HG03558 (cell line): ENCODE data around the gene PCSK4.

Source experiments
- ATAC-seq: cut with Tn5 transposase; IDR thresholded peaks from one replicate; pipeline ENCODE4 v1.9.1; 2021; ENCODE audit warnings: moderate number of reproducible peaks; ENCODE audit not compliant: unreplicated experiment; ENCODE audit errors: extremely low read depth

PCSK4 gene

DNA sequence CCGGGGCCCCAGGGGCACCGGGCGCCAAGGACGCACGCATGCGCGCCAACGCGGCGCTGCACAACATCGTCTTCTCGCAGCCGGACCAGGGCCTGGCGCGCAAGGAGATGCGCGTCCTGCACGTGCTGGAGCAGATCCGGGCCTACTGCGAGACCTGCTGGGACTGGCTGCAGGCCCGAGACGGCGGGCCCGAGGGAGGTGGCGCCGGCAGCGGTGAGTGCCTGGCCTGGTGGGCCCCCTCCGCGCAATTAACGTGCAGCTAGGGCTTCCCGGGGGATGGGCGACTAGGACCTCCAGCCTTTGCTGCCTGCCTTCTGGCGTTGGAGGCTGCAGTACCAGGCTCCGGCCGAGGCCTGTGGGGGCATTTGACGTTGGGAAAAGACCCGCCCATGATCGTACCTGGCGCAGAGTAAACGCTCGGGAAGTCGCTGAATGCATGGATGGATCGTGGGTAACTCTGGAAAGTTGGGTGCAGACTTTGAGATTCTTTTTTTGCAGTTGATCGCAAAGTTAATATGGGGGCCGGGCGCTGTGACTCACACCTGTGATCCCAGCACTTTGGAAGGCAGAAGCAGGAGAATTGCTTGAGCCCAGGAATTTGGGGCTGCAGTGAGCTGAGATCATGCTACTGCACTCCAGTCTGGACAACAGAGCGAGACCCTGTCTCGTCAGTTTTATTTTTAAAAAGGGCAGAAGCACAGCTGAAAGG is 33.0 kb downstream of the PCSK4 start:
- ATAC-seq = no peak

GRCh38 chr19:1456121-1456900 is 33.8 kb downstream of the PCSK4 start:
- ATAC-seq = no peak

DNA sequence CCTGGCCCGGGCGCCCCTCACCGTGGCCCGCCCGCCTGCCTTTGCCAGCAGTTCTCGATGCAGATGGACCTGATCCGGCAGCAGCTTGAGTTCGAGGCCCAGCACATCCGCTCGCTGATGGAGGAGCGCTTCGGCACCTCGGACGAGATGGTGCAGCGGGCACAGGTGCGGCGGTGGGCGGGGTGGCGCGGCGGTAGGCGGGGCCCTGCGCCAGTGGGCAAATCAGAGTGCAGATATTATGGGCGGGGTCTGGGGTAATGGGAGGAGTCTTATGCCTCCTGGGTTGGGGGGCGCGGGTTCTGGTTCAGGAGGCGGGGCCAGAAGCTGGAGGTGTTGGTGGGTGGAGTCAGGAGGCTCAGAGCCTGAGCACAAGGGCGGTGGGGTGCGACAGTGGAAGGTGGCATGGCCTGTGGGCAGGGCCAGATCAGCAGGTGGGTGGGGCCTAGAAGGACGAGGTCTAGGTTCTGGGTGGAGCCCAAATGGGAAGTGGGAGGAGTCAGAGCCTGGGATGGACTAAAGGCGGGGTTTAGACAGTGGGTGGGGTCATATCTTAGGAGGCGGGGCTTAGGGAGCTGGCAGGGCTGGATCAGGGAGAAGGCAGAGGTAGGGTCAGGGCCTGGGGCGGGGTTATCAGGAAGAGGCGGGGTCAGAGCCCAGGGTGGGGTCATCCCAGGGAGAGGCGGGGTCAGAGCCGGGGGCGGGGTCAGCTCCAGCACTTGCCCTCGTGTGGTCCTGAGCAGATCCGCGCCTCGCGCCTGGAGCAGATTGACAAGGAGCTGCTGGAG is 34.6 kb downstream of the PCSK4 start:
- ATAC-seq = no peak

- no peak for ATAC-seq
Observed at GRCh38 chr19:1455002-1455335, 35.2 kb downstream of the PCSK4 start.

GRCh38 chr19:1453525-1454364 is 36.4 kb downstream of the PCSK4 start:
- ATAC-seq = no peak

DNA sequence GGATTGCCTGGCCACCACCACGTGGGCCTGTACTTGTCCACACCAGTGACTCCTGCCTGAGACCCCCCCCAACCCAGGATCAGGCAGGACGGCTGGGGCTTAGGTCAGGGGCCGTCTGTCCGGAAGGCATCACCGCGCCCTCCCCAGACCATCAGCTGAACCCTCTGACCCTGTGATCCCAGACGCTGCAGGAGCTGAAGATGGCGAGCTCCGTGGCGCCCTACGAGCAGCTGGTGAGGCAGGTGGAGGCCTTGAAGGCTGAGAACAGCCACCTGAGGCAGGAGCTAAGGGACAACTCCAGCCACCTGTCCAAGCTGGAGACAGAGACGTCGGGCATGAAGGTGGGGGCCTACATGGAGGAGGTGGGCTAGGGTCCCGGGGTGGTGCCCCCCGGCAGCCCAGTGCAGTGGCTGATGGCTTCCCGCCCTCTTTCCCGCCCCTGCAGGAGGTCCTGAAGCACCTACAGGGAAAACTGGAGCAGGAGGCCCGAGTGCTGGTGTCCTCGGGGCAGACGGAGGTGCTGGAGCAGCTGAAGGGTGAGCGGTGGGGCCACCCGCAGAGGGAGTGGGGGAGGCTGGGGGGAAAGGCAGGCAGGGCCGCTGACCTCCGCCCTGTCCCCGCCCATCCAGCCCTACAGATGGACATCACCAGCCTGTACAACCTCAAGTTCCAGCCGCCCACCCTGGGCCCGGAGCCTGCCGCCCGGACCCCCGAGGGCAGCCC is 37.2 kb downstream of the PCSK4 start:
- no peak for ATAC-seq

GRCh38 chr19:1451916-1452801 is 38.0 kb downstream of the PCSK4 start:
- ATAC-seq = no peak

DNA sequence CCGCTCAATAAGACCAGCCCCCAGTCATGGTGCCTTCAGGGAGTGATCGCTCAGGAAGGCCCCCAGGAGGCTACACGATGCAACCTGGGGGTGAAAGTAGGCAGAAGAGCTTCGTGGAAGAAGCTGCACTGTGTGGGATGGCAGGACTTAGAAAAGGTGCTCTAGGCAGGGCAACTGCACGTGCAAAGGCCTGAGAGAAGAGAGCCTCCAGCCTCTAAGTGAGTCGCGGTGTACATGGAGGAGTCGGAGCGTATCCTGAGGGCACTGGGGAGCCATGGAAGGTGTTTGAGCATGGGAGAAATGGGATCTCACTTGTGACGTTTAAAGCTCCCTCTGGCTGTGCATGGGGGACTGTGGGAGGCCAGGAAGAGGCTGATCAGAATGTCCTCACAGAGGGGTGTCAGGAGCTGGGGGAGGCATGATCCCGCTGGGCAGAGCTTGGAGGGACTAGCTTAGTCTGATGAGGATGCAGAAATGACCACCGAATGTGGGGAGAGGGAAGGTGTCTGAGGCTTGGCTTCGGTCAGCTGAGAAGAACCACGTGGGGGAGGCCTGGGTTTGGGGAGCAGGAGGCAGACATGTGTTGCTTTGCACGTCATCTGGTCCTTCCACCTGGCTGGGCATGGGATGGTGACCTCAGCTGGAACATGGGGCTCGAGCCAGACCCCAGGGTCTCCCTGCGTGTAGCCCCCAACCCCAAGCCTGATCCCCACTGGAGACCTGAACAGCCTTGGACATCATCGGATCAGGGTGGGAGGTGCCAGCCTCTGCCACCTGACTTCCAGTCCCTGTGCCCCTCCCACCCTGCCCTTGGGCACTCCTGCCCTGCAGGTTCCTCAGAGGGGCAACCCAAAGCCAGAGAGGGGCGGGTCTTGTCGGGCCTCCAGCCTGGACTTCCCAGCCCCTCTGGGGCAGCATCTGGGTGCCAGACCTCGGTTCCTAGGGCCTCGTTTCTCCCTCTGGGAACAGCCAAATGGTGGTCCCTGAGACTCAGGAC is 39.1 kb downstream of the PCSK4 start:
- ATAC-seq = no peak

DNA sequence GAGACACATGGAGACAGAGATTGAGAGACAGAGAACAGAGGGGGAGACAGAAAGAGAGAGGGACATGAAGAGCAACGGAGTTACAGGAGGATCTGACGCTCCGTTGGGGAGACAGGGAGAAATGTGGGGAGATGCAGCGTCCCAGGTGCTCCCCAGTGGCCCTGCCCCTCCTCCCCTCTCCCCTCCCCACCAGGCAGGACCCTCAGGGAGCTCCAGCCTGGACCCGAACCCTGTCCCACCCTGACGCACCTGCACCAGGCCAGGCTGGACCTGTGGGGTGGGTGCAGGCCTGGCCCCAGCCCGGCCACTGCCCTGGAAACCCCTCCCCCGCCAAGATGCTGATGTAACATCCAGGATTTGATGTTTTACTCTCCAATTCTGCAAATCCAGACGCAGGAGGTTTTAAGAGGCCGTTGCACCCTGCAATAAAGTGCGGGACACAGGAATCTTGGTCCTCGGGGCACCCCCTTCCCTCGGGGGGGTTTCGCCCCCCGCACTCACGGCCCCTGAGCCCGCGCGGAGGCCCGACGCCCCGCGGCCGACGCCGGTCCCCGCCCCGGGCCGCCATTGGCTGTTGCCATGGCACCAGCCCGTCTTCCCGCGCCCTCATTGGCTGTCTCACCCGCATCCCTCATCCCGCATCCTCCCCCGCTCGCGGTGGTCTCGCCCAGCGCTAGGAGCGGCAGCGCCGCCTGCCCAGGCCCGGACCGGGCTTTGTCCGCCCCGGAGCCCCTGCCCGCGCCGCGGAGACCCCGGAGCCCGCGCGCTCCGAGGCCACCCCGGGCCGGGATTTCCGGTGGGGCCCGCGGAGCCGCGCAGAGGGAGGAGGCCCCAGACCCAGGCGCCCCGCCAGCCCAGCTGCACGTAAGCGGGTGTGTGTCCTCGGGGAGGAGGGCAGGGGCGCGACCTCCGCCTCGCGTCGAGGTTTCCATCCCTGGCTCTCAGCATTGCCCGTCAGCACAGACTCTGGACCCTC is 40.4 kb downstream of the PCSK4 start, which contains the start of gene APC2:
Gene APC2 (plus strand): TSS at position 655 of the 976 bp plus-strand sequence. CDS start 2,881 bp downstream, outside the sequence.
- ATAC-seq = no peak

- ATAC-seq = no peak
Observed at GRCh38 chr19:1447944-1448343, 42.2 kb downstream of the PCSK4 start.

DNA sequence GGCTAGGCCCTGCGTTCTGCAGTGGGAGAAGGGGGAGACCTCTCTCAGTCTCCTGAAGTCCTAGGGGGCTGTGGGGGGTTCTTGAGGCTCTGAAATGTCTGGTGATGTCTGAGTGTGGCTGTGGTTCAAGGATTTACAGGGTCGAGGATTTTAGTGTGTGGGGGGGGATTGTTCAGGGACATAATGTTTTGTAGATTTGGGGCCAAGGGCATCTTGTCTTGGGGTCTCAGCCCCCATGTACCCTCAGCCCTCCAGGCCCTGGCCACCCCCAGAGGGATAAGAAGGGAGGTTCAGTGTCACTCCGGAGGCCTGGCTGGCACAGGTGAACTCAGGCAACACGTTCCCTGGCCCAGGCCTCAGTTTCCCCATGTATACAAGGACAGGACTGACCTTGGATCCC is 42.6 kb downstream of the PCSK4 start:
- ATAC-seq = no peak

DNA sequence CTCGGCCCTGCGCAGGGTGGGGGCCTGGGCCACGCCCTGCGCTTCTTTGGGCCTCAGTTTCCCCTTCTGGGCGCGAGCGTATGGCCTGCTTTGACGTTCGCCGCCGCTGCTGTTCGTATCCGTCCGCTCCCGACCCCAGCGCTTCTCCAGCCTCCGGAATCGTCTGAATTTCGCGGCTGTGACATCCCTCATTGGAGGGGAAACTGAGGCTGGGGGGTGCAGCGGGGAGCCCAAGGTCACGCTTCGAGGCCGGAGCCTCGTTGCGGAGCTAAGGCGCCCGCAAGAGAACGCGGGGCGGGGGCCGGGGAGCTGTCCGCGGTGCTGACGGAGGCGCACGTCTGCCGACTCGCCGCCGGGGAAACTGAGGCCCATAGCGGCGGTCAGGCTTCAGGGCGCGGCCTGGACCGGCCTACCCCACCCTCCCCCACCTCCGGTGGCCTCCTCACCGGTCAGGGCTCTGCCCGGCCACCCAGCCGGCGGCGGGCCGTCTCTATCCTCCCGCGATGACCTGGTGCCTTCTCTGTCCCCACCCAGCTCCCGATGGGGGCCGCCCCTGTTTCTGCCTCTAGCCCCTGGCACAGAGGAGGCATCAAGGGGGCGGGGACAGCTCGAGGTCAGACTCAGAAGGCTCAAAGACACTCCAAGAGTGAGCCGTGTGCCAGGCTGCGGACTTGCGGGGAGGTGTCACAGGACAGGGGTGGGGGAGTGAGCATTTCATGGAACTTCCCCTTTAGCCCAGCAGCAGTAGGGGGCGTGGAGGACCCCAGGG is 43.3 kb downstream of the PCSK4 start:
- no peak for ATAC-seq

GRCh38 chr19:1445932-1446712 is 44.0 kb downstream of the PCSK4 start:
- no peak for ATAC-seq

DNA sequence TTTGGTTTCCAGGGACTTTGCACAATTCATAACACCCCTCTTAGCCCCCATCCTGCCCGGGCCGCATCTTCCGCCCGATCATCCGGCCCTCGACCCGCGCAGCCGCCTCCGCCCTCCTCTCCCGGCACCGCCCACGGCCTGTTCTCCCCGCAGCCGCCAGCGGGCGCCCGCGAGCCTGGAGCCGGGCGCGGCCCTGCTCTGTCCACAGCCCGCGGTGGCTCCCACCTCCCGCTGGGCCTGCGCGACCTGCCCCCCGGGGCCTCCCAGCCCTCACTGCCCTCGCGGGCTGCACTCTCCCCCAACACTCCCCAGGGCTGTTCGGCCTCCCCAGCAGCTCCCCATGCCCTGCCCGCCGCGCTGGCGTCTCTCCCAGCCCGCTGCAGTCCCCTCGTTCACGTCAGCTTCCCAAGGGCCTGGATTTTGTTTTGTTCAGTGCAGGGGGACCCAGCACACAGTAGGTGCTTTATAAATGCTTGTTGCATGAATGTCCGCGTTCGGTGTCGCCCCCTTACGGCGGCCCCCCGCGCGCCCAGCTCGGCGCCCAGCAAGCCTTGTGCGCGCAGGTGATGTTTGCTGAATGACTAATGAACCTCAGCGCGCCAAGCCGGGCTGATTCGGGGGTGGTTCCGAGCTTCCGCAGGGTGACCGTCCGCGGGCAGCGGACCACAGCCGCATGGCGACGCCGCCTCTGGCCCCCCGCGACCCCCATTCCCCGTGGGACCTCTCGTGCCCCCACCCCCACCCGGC is 44.8 kb downstream of the PCSK4 start:
- ATAC-seq = no peak
